CD4-positive, alpha-beta T cell treated with Interleukin-1 beta for 1 hour (primary cell): Measurements from ENCODE around the gene XKR3.
"Not testable (repeated sequence)": the region's sequence is repeated elsewhere in the genome, so short reads cannot be mapped to it uniquely, and the experiment has no call there.

Source experiments
- DNase-seq, 2 donors: peaks; one replicate each; pipeline ENCODE4 v3.0.0-alpha.2; 2020 to 2022

XKR3 gene

GRCh38 chr22:16803255-16803917 lies 21.8 kb downstream of the XKR3 start:
- DNase-seq: no peak

DNA sequence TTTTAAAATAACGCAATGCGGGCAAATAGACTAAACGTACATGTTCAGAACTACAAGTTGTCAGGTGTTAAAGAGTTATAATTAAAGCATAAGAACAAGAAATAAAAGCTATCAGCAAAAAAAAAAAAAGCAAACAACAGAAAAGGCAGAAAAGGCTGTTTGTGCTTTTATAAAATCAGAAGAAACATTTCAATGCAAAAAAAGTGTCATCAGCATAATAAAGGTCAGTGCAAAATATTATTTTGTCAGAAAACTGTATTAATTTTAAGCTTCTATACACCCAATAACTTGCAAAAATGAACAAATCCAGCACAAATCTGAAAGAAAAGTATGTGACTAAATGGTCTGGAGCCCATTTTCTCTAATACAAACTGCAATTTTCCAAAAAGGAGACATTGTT lies 23.6 kb downstream of the XKR3 start:
- DNase-seq: no peak

- no peak for DNase-seq
Measured at GRCh38 chr22:16801088-16801487, 24.1 kb downstream of the XKR3 start.

- DNase-seq: no peak
Measured at GRCh38 chr22:16800358-16800757, 24.9 kb downstream of the XKR3 start.

GRCh38 chr22:16795504-16795903 lies 29.7 kb downstream of the XKR3 start:
- DNase-seq: not testable (repeated sequence)

GRCh38 chr22:16793831-16794230 lies 31.4 kb downstream of the XKR3 start:
- DNase-seq: no peak

- DNase-seq: no peak
Measured at GRCh38 chr22:16789860-16790493, 35.2 kb downstream of the XKR3 start.

DNA sequence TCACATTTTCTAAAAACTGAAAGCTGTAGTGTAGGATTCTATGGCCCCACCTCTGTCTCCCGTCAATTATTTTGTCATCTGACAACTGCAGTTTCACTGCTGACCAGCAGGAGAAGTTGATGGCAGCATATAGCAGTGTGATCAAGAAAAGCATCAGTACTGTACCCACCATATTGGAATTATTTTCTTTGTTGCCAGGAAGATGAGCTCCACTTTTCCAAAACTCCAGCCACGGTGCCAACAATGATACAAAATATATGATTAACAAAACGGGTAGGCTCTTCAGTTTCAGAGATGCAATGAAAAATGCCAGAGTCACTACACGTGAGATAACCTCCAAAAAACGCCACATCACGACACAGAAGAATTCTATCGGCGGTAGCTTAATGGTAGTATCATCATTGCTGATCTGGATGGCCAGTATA lies 41.3 kb downstream of the XKR3 start:
- DNase-seq: no peak

DNA sequence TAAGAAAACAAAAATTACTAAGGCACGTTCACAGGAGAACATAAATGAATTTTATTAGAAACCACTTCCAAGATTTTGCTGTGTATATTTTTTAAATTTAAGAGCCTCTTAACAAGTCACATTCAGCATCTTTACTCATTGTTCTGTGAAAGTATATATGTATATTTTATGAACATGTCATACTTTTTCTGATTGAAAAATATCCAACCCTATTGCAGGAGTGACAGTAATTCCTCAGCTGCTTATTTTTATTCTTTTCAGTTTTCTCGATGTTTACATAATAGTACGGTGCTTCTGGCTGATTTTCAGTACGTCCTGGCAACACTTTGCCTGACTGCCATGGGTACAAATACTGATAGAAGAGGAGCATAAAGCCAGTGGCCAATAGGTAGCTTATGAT lies 41.8 kb downstream of the XKR3 start:
- DNase-seq: no peak

GRCh38 chr22:16781764-16782329 lies 43.4 kb downstream of the XKR3 start:
- no peak for DNase-seq

DNA sequence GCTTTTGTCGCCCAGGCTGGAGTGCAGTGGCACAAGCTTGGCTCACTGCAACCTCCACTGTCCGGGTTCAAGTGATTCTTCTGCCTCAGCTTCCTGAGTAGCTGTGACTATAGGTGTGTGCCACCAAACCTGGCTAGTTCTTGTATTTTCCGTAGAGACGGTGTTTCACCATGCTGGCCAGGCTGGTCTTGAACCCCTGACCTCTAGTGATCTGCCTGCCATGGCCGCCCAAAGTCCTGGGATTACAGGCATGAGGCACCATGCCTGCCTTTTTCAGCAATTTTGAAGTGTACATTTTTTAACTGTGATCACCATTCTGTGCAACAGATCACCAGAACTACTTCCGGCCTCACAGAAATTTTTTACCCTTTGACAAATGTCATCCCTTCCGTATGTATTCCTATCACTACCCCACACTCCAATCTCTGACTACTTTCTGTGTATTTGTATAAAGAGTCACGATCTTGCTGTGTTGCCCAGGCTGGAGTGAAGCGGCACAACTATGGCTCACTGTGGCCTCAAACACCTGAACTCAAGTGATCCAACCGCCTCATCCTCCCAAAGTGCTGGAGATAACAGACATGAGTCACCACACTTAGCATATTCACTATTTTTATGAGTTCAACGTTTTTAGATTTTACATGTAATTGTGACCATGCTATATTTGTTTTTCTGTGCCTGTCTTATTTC lies 44.0 kb downstream of the XKR3 start:
- no peak for DNase-seq

DNA sequence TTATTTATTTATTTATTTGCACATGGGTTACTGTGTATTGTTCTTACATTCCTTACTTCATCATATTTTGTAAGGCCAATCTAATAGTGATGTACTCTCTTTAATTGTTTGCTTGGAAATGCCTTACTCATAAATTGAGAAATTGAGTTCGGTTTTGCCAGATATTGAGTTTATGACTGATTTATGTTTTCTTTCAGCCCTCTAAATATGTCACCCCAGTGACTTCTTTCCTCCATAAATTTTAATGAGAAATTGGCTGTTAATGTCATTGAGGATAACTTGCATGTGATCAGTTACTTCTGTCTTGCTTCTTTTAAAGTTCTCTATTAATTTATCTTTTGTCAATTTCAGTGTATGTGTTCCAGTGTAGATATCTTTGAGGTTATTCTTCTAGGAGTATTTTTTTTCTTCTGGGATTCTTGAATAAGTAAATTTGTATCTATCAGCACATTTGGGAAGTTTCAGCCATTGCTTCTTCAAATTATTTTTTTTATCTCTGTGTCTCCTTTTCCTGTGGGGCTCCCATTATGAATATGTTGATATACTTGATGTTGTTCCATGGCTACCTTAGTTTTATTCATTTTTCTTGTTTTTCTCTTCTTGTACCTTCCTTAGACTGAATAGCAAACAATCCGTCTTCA lies 47.8 kb downstream of the XKR3 start:
- DNase-seq: no peak

GRCh38 chr22:16776080-16776479 lies 49.1 kb downstream of the XKR3 start:
- DNase-seq: no peak

GRCh38 chr22:16774911-16775500 lies 50.2 kb downstream of the XKR3 start:
- DNase-seq: no peak

DNA sequence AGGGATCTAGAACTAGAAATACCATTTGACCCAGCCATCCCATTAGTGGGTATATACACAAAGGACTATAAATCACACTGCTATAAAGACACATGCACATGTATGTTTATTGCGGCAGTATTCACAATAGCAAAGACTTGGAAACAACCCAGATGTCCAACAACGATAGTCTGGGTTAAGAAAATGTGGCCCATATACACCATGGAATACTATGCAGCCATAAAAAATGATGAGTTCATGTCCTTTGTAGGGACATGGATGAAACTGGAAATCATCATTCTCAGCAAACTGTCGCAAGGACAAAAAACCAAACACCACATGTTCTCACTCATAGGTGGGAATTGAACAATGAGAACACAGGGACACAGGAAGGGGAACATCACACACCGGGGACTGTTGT lies 53.6 kb downstream of the XKR3 start:
- DNase-seq: not testable (repeated sequence)

- not testable (repeated sequence) for DNase-seq
Measured at GRCh38 chr22:16767927-16768326, 57.3 kb downstream of the XKR3 start.

DNA sequence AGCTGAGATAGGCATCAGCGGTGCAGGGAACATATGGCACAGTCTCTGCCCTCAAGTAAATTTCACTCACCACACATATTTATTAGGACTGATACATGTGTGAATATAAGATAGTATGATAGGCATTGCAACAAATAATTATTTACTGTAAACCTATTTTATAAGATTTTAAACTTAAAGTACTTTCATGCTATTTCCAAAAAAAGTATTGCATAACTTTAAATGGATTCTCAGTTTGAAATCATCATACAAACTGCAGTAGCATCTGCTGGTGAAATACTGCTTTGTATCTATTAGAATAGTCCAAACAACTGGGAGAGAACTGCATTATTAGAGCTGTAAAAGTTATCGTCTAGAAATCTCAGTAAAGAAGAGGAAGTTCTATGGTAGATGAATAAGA lies 63.0 kb downstream of the XKR3 start:
- DNase-seq: not testable (repeated sequence)

DNA sequence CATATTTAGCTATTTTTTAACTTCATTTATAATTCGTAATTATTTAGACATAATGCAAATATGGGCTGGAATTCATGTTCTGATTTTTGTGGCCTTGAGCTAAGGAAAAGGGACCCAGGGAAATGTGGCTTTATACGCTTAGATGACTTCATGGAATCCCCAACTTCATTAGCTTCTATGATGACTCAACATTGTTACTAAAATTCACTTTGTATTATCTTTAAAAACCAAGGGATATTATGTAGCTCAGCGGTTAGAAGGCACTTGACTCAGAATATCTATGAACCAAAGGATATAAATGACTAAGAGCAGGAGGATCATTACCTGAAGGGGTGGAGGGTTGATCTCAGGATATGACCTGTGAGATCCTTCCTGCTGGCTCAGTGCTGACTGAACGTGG lies 64.8 kb downstream of the XKR3 start:
- not testable (repeated sequence) for DNase-seq

DNA sequence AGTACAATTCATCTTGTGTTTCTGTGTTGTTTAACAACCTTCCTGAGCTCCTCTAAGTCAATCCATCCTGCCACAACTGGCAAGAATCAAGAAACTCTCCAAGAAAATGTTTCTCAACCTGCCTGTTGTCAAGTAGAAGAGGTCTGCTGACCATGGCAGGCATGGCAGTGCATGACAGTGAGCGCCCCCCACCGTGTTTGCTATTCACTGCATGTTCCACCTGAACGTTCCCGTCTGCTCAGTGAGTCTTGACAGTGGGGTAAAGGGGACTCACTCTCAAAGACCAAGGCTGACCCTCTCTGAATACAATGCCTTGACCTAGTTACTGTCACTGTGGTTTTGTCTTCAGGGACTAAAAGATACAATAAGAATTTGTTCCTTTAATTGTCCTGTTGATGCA lies 75.9 kb downstream of the XKR3 start:
- DNase-seq: not testable (repeated sequence)

GRCh38 chr22:16748160-16748929 lies 76.9 kb downstream of the XKR3 start:
- DNase-seq: not testable (repeated sequence)

GRCh38 chr22:16747266-16748159 lies 77.7 kb downstream of the XKR3 start:
- not testable (repeated sequence) for DNase-seq
